NCI-H2196 (cell line): Measurements from ENCODE around the gene PRKCH.

Experiments used
- DNase-seq: peaks from one replicate; lab custom pipeline; 2025; ENCODE audit not compliant: unreplicated experiment; lab: John Stamatoyannopoulos, UW

PRKCH gene

GRCh38 chr14:61575551-61576150 lies 254.3 kb downstream of the PRKCH start:
- DNase-seq, result no peak

GRCh38 chr14:61577506-61577931 lies 256.1 kb downstream of the PRKCH start:
- DNase-seq, result no peak

GRCh38 chr14:61578745-61579144 lies 257.4 kb downstream of the PRKCH start:
- DNase-seq, result no peak

GRCh38 chr14:61581340-61581739 lies 260.0 kb downstream of the PRKCH start:
- DNase-seq, result no peak

GRCh38 chr14:61581955-61582615 lies 260.7 kb downstream of the PRKCH start:
- no peak for DNase-seq

- no peak for DNase-seq
These were observed 261.4 kb downstream of the PRKCH start for GRCh38 chr14:61582815-61583214.

GRCh38 chr14:61584331-61584741 lies 263.0 kb downstream of the PRKCH start:
- no peak for DNase-seq

GRCh38 chr14:61585598-61586543 lies 264.5 kb downstream of the PRKCH start:
- no peak for DNase-seq

- no peak for DNase-seq
These were observed 265.2 kb downstream of the PRKCH start for GRCh38 chr14:61586544-61587055.

GRCh38 chr14:61587081-61587713 lies 265.8 kb downstream of the PRKCH start:
- no peak for DNase-seq

GRCh38 chr14:61588419-61588901 lies 267.1 kb downstream of the PRKCH start:
- no peak for DNase-seq

- DNase-seq, result no peak
These were observed 268.6 kb downstream of the PRKCH start for GRCh38 chr14:61589691-61590581.

GRCh38 chr14:61591862-61592261 lies 270.5 kb downstream of the PRKCH start:
- DNase-seq, result no peak

- DNase-seq, result no peak
These were observed 272.0 kb downstream of the PRKCH start for GRCh38 chr14:61593330-61593729.

- DNase-seq, result no peak
These were observed 275.6 kb downstream of the PRKCH start for GRCh38 chr14:61596990-61597389.

- no peak for DNase-seq
These were observed 277.6 kb downstream of the PRKCH start for GRCh38 chr14:61598980-61599379.

GRCh38 chr14:61599942-61600341 lies 278.6 kb downstream of the PRKCH start:
- DNase-seq, result no peak
